K562 (cell line): ENCODE data around the gene CABLES1. TPM values are rescaled to one million over a fixed set of nuclear protein-coding genes. Genes with fewer than 3 reads are reported as not detected.
A peak's percentile ranks its signal among the peaks of the same experiment; 100 is the strongest.

Source experiments
- AFF4 ChIP-seq: sonication (generic); formaldehyde crosslinking; IDR thresholded peaks from 2 replicates; pipeline ENCODE4 v1.8.0; 2023; ENCODE audit warnings: mild to moderate bottlenecking, missing genetic modification reagents
- CGGBP1 ChIP-seq: fragments of 250-450 bp; sonication (Bioruptor Pico); IDR thresholded peaks from 2 replicates; pipeline ENCODE4 v1.9.0; 2021; ENCODE audit warnings: mild to moderate bottlenecking
- CREM ChIP-seq: IDR thresholded peaks from 2 replicates; pipeline ENCODE4 v1.6.1; 2014; ENCODE audit warnings: antibody characterized with exemption, low read depth
- ILF3 ChIP-seq: fragments of 450-650 bp; IDR thresholded peaks from 2 replicates; pipeline ENCODE4 v1.6.1; 2018; ENCODE audit warnings: antibody characterized with exemption, mild to moderate bottlenecking, moderate library complexity, borderline replicate concordance
- MCM3 ChIP-seq: fragments of 450-650 bp; IDR thresholded peaks from 2 replicates; pipeline ENCODE4 v1.6.1; 2016
- MCM5 ChIP-seq: fragments of 450-650 bp; IDR thresholded peaks from 2 replicates; pipeline ENCODE4 v1.6.1; 2016; ENCODE audit warnings: low read depth
- MECOM ChIP-seq: fragments of 250-450 bp; sonication (Bioruptor Pico); IDR thresholded peaks from 2 replicates; pipeline ENCODE4 v1.8.0; 2022; ENCODE audit warnings: inconsistent platforms
- NUFIP1 ChIP-seq: fragments of 450-650 bp; IDR thresholded peaks from 2 replicates; pipeline ENCODE4 v1.6.1; 2018; ENCODE audit not compliant: partially characterized antibody
- PHB ChIP-seq: fragments of 250-450 bp; sonication (Bioruptor Pico); IDR thresholded peaks from 2 replicates; pipeline ENCODE4 v1.5.0; 2021
- PHF8 ChIP-seq: fragments of 200-600 bp; sonication (generic); IDR thresholded peaks from 2 replicates; pipeline ENCODE4 v1.6.1; 2012; ENCODE audit warnings: mixed run types, mild to moderate bottlenecking, inconsistent platforms, low read length, moderate library complexity, borderline replicate concordance
- POLR2A ChIP-seq: fragments of 450-650 bp; conservative IDR thresholded peaks from 2 replicates; pipeline ENCODE4 v1.6.1; 2016
- TCFL5 ChIP-seq: fragments of 250-450 bp; sonication (Bioruptor Pico); conservative IDR thresholded peaks from 2 replicates; pipeline ENCODE4 v1.6.1; 2021; ENCODE audit warnings: mild to moderate bottlenecking, moderate library complexity, matching md5 sums
- THRB ChIP-seq: fragments of 450-650 bp; formaldehyde crosslinking; conservative IDR thresholded peaks from 2 replicates; pipeline ENCODE4 v1.4.0; 2022; ENCODE audit warnings: mild to moderate bottlenecking, missing genetic modification characterization
- YBX1 ChIP-seq: fragments of 450-650 bp; IDR thresholded peaks from 2 replicates; pipeline ENCODE4 v1.7.1; 2016; ENCODE audit warnings: mild to moderate bottlenecking
- ZC3H4 ChIP-seq: sonication (generic); formaldehyde crosslinking; IDR thresholded peaks from 2 replicates; pipeline ENCODE4 v1.9.0; 2021; ENCODE audit warnings: missing genetic modification reagents, borderline replicate concordance
- ZNF124 ChIP-seq: sonication (generic); formaldehyde crosslinking; IDR thresholded peaks from 2 replicates; pipeline ENCODE4 v1.8.1; 2022; ENCODE audit warnings: missing genetic modification reagents
- ZNF282 ChIP-seq: sonication (generic); formaldehyde crosslinking; IDR thresholded peaks from 2 replicates; pipeline ENCODE4 v1.8.1; 2023; ENCODE audit warnings: missing genetic modification reagents
- ZNF507 ChIP-seq: conservative IDR thresholded peaks from 2 replicates; pipeline ENCODE4 v1.6.1; 2017; ENCODE audit warnings: missing genetic modification characterization, missing compliant biosample characterization
- ZNF740 ChIP-seq, 3 experiments: fragments of 200-800 bp in 1 of 3; sonication (Bioruptor generic) in 1 of 3; sonication (generic) in 1 of 3; formaldehyde crosslinking in 1 of 3; IDR thresholded peaks; 2 replicates each; pipeline versions ENCODE4 v1.6.1 to v1.8.0; 2016 to 2022; ENCODE audit warnings: mild to moderate bottlenecking in 2 of 3, missing compliant biosample characterization in 2 of 3, missing genetic modification characterization in 2 of 3, missing genetic modification reagents in 1 of 3
- ZNF76 ChIP-seq: fragments of 250-450 bp; sonication (Bioruptor Pico); IDR thresholded peaks from 2 replicates; pipeline ENCODE4 v1.4.0; 2020; ENCODE audit warnings: mild to moderate bottlenecking, moderate library complexity, borderline replicate concordance
- polyA plus RNA-seq, 8 experiments: library from polyadenylated mRNA; depleted of rRNA in 4 of 8; stranded (reverse) in 5 of 8; unstranded in 3 of 8; fragments of >200 nt; fragmentation: Nextera tagmentation in 2 of 8; fragmentation: Illumina TruSeq in 1 of 8; extraction: Ambion mirVana in 2 of 8; extraction: Trizol in 1 of 8; gene quantifications; 2 replicates each; pipeline versions ENCODE4 v1.2.1 to v1.2.3, GENCODE V29; 2011 to 2014; ENCODE audit warnings: inconsistent platforms in 1 of 8, missing spikeins in 1 of 8
- total RNA-seq, 7 experiments: library from RNA; depleted of rRNA in 6 of 7; stranded (reverse); fragments of >200 nt in 6 of 7; fragmentation: Illumina TruSeq in 2 of 7; extraction: Trizol in 2 of 7; gene quantifications; 2 replicates each; pipeline versions ENCODE4 v1.2.1 to v1.2.3, GENCODE V29; 2011 to 2021; ENCODE audit warnings: low replicate concordance in 1 of 7

Gene CABLES1
- total and polyA plus RNA-seq, 9 of the 15 experiments (the other 6 are each of a cell fraction or from before 2014, with no cell fraction given), result 0.04 to 0.10 (median 0.06) TPM; not detected in 3

- TF ChIP-seq NUFIP1, result no peak
- TF ChIP-seq AFF4 (CRISPR knock-in tag), result no peak
- no peak for TF ChIP-seq MECOM (CRISPR knock-in tag)
- no peak for TF ChIP-seq ZNF740 (CRISPR knock-in tag; IDR thresholded peaks at IDR 0.05)
- TF ChIP-seq ZNF740 (tag; IDR thresholded peaks at IDR 0.05), result no peak
- no peak for TF ChIP-seq MCM3
- TF ChIP-seq MCM5, result no peak
- no peak for TF ChIP-seq CGGBP1
- no peak for TF ChIP-seq TCFL5 (CRISPR knock-in tag)
- no peak for TF ChIP-seq PHF8
- no peak for TF ChIP-seq POLR2A
- peak; percentile 76; the same call in 1 of the 2 replicates for TF ChIP-seq CREM
- TF ChIP-seq ZNF282 (CRISPR knock-in tag), result no peak
- no peak for TF ChIP-seq ILF3
- TF ChIP-seq ZNF507 (tag), result no peak
- no peak for TF ChIP-seq PHB (CRISPR knock-in tag)
- TF ChIP-seq THRB (CRISPR knock-in tag), result no peak
- TF ChIP-seq ZNF76, result no peak
- no peak for TF ChIP-seq ZC3H4 (CRISPR knock-in tag)
- no peak for TF ChIP-seq YBX1
- no peak for TF ChIP-seq ZNF124
These were observed 96.2 kb downstream of the CABLES1 start (continued) for GRCh38 chr18:23231340-23232021.
